VCaP (cell line): ENCODE measurements around the gene LPCAT1.

Experiments used
- H3K27ac ChIP-seq: fragments of 450-650 bp; 2 replicates; pipeline ENCODE4 v1.5.1; 2017
- TF ChIP-seq, protein P1 (sequence below): fragments of 450-650 bp; conservative IDR thresholded peaks from 2 replicates; pipeline ENCODE4 v1.5.1; 2017; ENCODE audit warnings: mild to moderate bottlenecking, moderate library complexity

The LPCAT1 gene

DNA sequence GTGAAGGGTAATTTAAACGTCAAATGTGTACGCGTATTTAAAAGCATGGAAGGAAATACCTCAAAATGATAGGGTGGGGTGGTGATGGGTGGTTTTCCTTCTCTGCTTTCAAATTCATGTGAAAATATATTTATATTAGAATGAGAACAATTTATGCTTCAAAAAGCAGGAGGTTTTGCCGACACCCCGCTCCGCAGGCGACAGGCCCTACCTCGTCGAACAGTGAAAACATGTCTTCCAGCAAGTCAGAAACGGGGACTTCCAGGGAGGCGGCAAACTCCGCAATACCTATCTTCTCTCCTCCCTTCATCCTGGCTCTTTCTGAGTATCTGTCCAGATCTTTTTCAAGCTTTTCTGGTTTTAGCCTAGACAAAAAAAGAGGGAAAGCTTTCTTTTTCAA is 50.0 kb downstream of the LPCAT1 start:
- no peak overlapping the region for H3K27ac ChIP-seq
- TF ChIP-seq, protein P1, sequence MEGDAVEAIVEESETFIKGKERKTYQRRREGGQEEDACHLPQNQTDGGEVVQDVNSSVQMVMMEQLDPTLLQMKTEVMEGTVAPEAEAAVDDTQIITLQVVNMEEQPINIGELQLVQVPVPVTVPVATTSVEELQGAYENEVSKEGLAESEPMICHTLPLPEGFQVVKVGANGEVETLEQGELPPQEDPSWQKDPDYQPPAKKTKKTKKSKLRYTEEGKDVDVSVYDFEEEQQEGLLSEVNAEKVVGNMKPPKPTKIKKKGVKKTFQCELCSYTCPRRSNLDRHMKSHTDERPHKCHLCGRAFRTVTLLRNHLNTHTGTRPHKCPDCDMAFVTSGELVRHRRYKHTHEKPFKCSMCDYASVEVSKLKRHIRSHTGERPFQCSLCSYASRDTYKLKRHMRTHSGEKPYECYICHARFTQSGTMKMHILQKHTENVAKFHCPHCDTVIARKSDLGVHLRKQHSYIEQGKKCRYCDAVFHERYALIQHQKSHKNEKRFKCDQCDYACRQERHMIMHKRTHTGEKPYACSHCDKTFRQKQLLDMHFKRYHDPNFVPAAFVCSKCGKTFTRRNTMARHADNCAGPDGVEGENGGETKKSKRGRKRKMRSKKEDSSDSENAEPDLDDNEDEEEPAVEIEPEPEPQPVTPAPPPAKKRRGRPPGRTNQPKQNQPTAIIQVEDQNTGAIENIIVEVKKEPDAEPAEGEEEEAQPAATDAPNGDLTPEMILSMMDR = no peak

DNA sequence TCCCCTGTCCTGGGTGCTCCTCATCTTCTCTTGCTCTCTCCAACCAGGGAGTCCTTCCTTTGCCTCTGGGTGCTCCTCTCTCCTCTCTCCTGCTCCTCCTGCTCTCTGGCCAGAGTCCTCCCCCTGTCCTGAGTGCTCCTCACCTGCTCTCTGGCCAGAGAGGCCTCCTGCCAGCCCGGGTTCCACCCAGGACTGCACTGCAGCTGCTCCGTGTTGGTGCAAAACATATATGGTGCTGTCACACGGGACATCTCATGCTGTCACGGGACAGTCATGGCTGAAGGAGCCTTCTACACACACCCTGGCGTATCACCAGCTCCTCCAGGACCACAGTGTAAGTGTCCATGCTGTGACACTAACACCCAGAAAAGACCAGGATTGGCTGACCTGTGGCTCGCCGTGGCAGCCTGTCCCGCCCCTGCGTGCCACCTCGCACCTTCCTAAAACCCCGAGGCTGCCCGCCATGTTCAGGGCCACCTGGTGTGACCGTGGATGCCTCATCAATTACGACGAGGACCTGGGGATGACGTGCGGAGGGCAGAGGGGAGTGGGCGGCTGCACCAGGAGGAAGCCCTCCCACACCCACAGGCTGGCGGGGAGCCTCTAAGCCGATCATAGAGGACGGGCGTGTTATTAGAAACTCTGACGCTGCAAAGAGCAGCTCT is 50.7 kb downstream of the LPCAT1 start:
- H3K27ac ChIP-seq = no peak overlapping the region
- TF ChIP-seq, protein P1 = no peak

GRCh38 chr5:1471997-1472963 is 51.5 kb downstream of the LPCAT1 start:
- TF ChIP-seq, protein P1 = no peak
- no peak overlapping the region for H3K27ac ChIP-seq

DNA sequence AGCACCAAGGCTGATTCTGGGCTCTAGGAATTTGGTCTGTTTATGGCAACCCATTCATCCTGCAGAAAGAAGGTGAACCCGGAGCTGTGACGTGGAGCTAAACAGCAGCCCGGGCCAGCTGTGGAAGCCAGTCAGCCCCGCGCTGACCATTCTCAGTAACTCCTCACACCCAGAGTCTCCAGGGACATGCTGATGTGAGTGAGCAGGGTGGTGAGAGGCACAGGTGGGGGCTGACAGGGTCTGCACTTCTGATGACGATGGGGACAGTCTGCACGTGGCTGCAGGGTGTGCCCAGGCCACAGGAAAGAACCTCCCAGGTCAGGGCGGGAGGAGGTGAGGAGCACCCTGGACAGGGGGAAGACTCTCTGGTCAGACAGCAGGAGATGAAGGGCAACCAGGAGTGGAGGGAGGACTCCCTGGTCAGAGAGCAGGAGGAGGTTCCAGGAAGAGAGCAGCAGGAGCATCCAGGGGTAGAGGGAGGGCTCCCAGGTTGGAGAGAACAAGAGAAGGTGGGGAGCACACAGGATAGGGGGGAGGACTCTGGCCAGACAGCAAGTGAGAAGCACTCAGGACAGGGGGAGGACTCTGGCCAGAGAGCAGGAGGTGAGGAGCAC is 52.4 kb downstream of the LPCAT1 start:
- H3K27ac ChIP-seq = no peak overlapping the region
- TF ChIP-seq, protein P1 = no peak

GRCh38 chr5:1470762-1471211 is 53.0 kb downstream of the LPCAT1 start:
- TF ChIP-seq, protein P1 = no peak
- H3K27ac ChIP-seq = no peak overlapping the region

- H3K27ac ChIP-seq = no peak overlapping the region
These were observed 54.9 kb downstream of the LPCAT1 start for GRCh38 chr5:1468629-1469527.

More at GRCh38 chr5:1468629-1469527, 54.9 kb downstream of the LPCAT1 start:
- TF ChIP-seq, protein P1 = peak; percentile 34
